Naive thymus-derived CD4-positive, alpha-beta T cell (primary cell): ENCODE measurements around the gene CPNE1. TPM values are rescaled to one million over a fixed set of nuclear protein-coding genes. Genes with fewer than 3 reads are reported as not detected.
A peak's percentile ranks its signal among the peaks of the same experiment; 100 is the strongest.

Source experiments
- ATAC-seq: fragments of 150-1000 bp; cut with Tn5 transposase; 2 replicates; pipeline ENCODE4 v1.10.0; 2021; ENCODE audit warnings: mild to moderate bottlenecking, moderate library complexity
- CTCF ChIA-PET: fragments of 350-600 bp; sonication (Branson Sonifier 250); formaldehyde crosslinking; loops from one replicate; lab custom pipeline; 2021; ENCODE audit warnings: antibody characterized with exemption; lab: Charles Lee
- POLR2A ChIA-PET: fragments of 350-600 bp; sonication (Branson Sonifier 250); formaldehyde crosslinking; loops from one replicate; lab custom pipeline; 2021; ENCODE audit warnings: antibody characterized with exemption, inconsistent platforms; lab: Charles Lee
- DNase-seq, 9 donors: peaks; one replicate each; pipeline versions ENCODE4 v3.0.0 to v3.0.0-alpha.2; 2020 to 2022; ENCODE audit warnings: mixed read lengths in 1 of 9
- H3K27ac ChIP-seq: one replicate; pipeline ENCODE4 v1.7.0; 2013; ENCODE audit warnings: mild to moderate bottlenecking, low read depth, low read length, moderate library complexity
- H3K27me3 ChIP-seq, 2 donors: one replicate each; pipeline ENCODE4 v1.7.0; 2013; ENCODE audit warnings: low read length in 2 of 2, mild to moderate bottlenecking in 2 of 2, moderate library complexity in 2 of 2; ENCODE audit not compliant: control insufficient read depth in 2 of 2, insufficient read depth in 2 of 2
- H3K36me3 ChIP-seq, 3 experiments: 1 replicate in 2 of 3; 2 replicates in 1 of 3; pipeline ENCODE4 v1.7.0; 2013; ENCODE audit warnings: low read length in 3 of 3, mild to moderate bottlenecking in 3 of 3, moderate library complexity in 1 of 3; ENCODE audit not compliant: insufficient read depth in 3 of 3, control insufficient read depth in 2 of 3
- H3K4me1 ChIP-seq, 2 donors: one replicate each; pipeline ENCODE4 v1.7.0; 2013; ENCODE audit warnings: low read length in 2 of 2, mild to moderate bottlenecking in 2 of 2, moderate library complexity in 1 of 2; ENCODE audit not compliant: control insufficient read depth in 2 of 2, insufficient read depth in 2 of 2
- H3K4me3 ChIP-seq: 2 replicates; pipeline ENCODE4 v1.7.0; 2013; ENCODE audit warnings: mild to moderate bottlenecking, low read length
- H3K9me3 ChIP-seq, 3 experiments: 1 replicate in 2 of 3; 2 replicates in 1 of 3; pipeline ENCODE4 v1.7.0; 2013; ENCODE audit warnings: low read length in 3 of 3; ENCODE audit not compliant: control insufficient read depth in 2 of 3
- H3K27ac Mint-ChIP-seq, 9 donors: one replicate each; pipeline ENCODE4 v1.8.0; 2020 to 2022; ENCODE audit warnings: mixed read lengths in 9 of 9, mild to moderate bottlenecking in 8 of 9, moderate library complexity in 5 of 9, inconsistent platforms in 2 of 9
- H3K27me3 Mint-ChIP-seq, 5 donors: one replicate each; pipeline ENCODE4 v1.8.0; 2021 to 2022; ENCODE audit warnings: mixed read lengths in 5 of 5, mild to moderate bottlenecking in 1 of 5
- H3K36me3 Mint-ChIP-seq, 5 donors: one replicate each; pipeline ENCODE4 v1.8.0; 2020 to 2022; ENCODE audit warnings: mixed read lengths in 5 of 5, mild to moderate bottlenecking in 3 of 5, inconsistent platforms in 1 of 5
- H3K4me1 Mint-ChIP-seq, 7 donors: one replicate each; pipeline ENCODE4 v1.8.0; 2020 to 2022; ENCODE audit warnings: mixed read lengths in 7 of 7, mild to moderate bottlenecking in 3 of 7, inconsistent platforms in 1 of 7
- H3K4me3 Mint-ChIP-seq, 10 donors: one replicate each; pipeline ENCODE4 v1.8.0; 2020 to 2022; ENCODE audit warnings: mild to moderate bottlenecking in 10 of 10, mixed read lengths in 10 of 10, moderate library complexity in 6 of 10, inconsistent platforms in 2 of 10
- H3K9me3 Mint-ChIP-seq, 11 donors: one replicate each; pipeline ENCODE4 v1.8.0; 2020 to 2022; ENCODE audit warnings: mixed read lengths in 11 of 11, mild to moderate bottlenecking in 4 of 11, inconsistent platforms in 1 of 11, moderate library complexity in 1 of 11
- intact Hi-C, 2 donors: fragments of 100-400 bp; cut with micrococcal nuclease; formaldehyde crosslinking; loops; one replicate each; pipeline ENCODE4 v1.15.1; 2023
- polyA plus RNA-seq, 2 donors: library from polyadenylated mRNA; unstranded; fragments of 300-500 nt; fragmentation: Illumina TruSeq; gene quantifications; one replicate each; pipeline ENCODE4 v1.2.3, GENCODE V29; 2021
- total RNA-seq, 6 experiments: library from RNA in 5 of 6; stranded (reverse) in 5 of 6; gene quantifications; 1 replicate in 5 of 6; 2 replicates in 1 of 6; pipeline ENCODE4 v1.2.3 and lab custom pipeline; 2021 to 2026

Gene CPNE1
- total and polyA plus RNA-seq, 7 experiments from 2014 or later: 250 to 378 (median 305) TPM

- Mint-ChIP-seq H3K27me3 (no peaks in the 10 kb centered on the region), H3K9me3 (no peaks in the 10 kb centered on the region), H3K4me1 (peaks cover 24 to 65% (median 55%) of the 10 kb centered on the region in 7 donors), H3K4me3 (no peak overlapping the region), H3K27ac (peak overlapping the region in 8 of 9 donors; percentile 22 to 80 (median 67)), H3K36me3 (peaks cover 0 to 18% (median 5%) of the 10 kb centered on the region in 5 donors)
- peaks cover 8 to 22% (median 10%) of the 10 kb centered on the region in 3 experiments for H3K36me3 ChIP-seq
- H3K27ac ChIP-seq: no peak overlapping the region
- no peak overlapping the region for H3K4me3 ChIP-seq
- intact Hi-C loops: no loop called here
- DNase-seq (no peak), ATAC-seq (no peak)
- CTCF ChIA-PET: no interaction called here
- peaks cover 0 to 11% of the 10 kb centered on the region in 2 donors for H3K4me1 ChIP-seq
- H3K9me3 ChIP-seq: no peaks in the 10 kb centered on the region
- H3K27me3 ChIP-seq: no peaks in the 10 kb centered on the region
- POLR2A ChIA-PET: interaction anchor here (0.5 kb wide), 1 partner anchor 1183 kb away, joined by 3 read pairs; no protein-coding TSS in a partner anchor
Measured at GRCh38 chr20:35635652-35636051, 29.0 kb downstream of the CPNE1 start.

DNA sequence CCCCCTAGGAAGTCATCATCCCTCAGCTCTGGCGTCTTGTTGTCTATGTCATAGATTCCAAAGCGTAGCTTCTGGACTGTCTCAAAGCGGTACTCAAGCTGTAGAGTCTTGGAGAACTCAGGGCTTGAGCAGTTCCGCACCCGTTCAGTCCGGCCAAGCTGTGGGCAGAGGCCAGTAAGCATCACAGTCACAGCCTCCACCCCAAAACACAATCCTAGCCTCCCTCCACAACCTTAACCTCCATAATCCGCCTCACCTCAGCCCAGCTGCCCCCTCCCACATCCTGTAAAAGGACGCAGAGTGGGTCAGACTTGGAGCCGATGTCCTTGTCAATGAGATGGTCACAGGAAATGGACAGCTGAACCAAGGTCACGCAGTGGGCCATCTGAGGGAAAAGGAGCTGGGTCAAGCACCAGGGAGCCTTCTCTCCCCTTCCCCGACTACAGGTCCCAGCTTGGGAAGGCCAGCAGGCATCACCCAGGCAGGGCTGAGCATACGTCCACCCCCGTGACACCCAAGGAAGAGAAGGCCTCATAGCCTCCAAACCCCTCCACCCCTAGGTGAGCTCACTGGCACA is 32.1 kb downstream of the CPNE1 start:
- POLR2A ChIA-PET: interaction anchor here (1.4 kb wide), 2 partner anchors 13 to 32 kb away, joined by 5 read pairs; partner anchors contain the start of genes CPNE1 and RBM12
- ATAC-seq: no peak
- Mint-ChIP-seq H3K9me3 (no peaks in the 10 kb centered on the region), H3K27ac (peak overlapping the region in 5 of 9 donors; percentile 29 to 73 (median 32)), H3K4me1 (peaks cover 14 to 38% (median 25%) of the 10 kb centered on the region in 7 donors), H3K36me3 (peaks cover 0 to 29% (median 11%) of the 10 kb centered on the region in 5 donors), H3K4me3 (no peak overlapping the region), H3K27me3 (no peaks in the 10 kb centered on the region)
- DNase-seq: no peak
- Histone ChIP-seq H3K27ac (no peak overlapping the region), H3K36me3 (peaks cover 22 to 49% (median 26%) of the 10 kb centered on the region in 3 experiments), H3K4me1 (peaks cover 0 to 4% of the 10 kb centered on the region in 2 donors), H3K27me3 (no peaks in the 10 kb centered on the region), H3K4me3 (no peak overlapping the region), H3K9me3 (no peaks in the 10 kb centered on the region)
- intact Hi-C loops: no loop called here
- CTCF ChIA-PET: interaction anchor here (0.9 kb wide), 1 partner anchor 11 kb away, joined by 3 read pairs; no protein-coding TSS in a partner anchor

- H3K27ac ChIP-seq: no peak overlapping the region
- Mint-ChIP-seq H3K9me3 (no peaks in the 10 kb centered on the region), H3K27ac (peak overlapping the region in 1 of 9 donors; percentile 41)
Measured at GRCh38 chr20:35630636-35631035, 34.1 kb downstream of the CPNE1 start.

GRCh38 chr20:35629427-35630145 is 35.1 kb downstream of the CPNE1 start:
- ChIA-PET POLR2A (interaction anchor here (1.1 kb wide), 1 partner anchor 10 kb away, joined by 3 read pairs; no protein-coding TSS in a partner anchor), CTCF (interaction anchor here (1.5 kb wide), 1 partner anchor 9 kb away, joined by 5 read pairs; no protein-coding TSS in a partner anchor)
- Mint-ChIP-seq H3K36me3 (peaks cover 7 to 41% (median 21%) of the 10 kb centered on the region in 5 donors), H3K27me3 (no peaks in the 10 kb centered on the region), H3K9me3 (no peaks in the 10 kb centered on the region), H3K4me1 (peaks cover 0 to 9% (median 6%) of the 10 kb centered on the region in 7 donors), H3K4me3 (no peak overlapping the region), H3K27ac (peak overlapping the region in 4 of 9 donors; percentile 22 to 52 (median 39))
- Histone ChIP-seq H3K36me3 (peaks cover 22 to 72% (median 29%) of the 10 kb centered on the region in 3 experiments), H3K4me3 (no peak overlapping the region), H3K4me1 (no peaks in the 10 kb centered on the region), H3K27me3 (no peaks in the 10 kb centered on the region), H3K27ac (no peak overlapping the region), H3K9me3 (no peaks in the 10 kb centered on the region)
- ATAC-seq (no peak), DNase-seq (no peak)
- intact Hi-C loops: no loop called here

More at GRCh38 chr20:35630636-35631035, 34.1 kb downstream of the CPNE1 start:
- intact Hi-C loops: no loop called here
- CTCF ChIA-PET: interaction anchor here (1.5 kb wide), 1 partner anchor 10 kb away, joined by 5 read pairs; no protein-coding TSS in a partner anchor
- Histone ChIP-seq H3K36me3 (peaks cover 22 to 68% (median 29%) of the 10 kb centered on the region in 3 experiments), H3K4me1 (peaks cover 0 to 4% of the 10 kb centered on the region in 2 donors), H3K4me3 (no peak overlapping the region), H3K27me3 (no peaks in the 10 kb centered on the region), H3K9me3 (no peaks in the 10 kb centered on the region)
- POLR2A ChIA-PET: interaction anchor here (0.9 kb wide), 1 partner anchor 23 kb away, joined by 3 read pairs; no protein-coding TSS in a partner anchor
- H3K4me3 Mint-ChIP-seq: no peak overlapping the region
- DNase-seq: no peak
- H3K4me1 Mint-ChIP-seq: peaks cover 6 to 20% (median 14%) of the 10 kb centered on the region in 7 donors
- H3K36me3 Mint-ChIP-seq: peaks cover 4 to 45% (median 19%) of the 10 kb centered on the region in 5 donors
- ATAC-seq: no peak
- H3K27me3 Mint-ChIP-seq: no peaks in the 10 kb centered on the region

DNA sequence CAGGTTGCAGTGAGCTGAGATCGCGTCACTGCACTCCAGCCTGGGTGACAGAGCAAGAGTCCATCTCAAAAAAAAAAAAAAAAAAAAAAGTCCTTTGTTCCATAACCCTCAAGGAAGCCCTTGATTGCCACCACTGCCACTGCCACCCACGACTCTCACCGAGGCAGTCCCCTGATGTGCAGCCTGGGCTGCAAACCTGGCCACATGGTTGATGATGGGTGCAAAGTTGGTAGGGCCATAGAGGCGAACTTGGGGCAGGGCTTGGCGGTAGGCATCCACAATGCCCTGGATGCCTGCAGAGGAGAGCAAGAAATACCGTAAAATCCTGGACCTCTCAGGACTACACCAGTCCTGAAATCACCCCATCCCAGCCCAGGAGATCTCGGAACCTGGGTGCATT is 37.6 kb downstream of the CPNE1 start:
- ChIA-PET CTCF (interaction anchor here (0.5 to 0.7 kb wide), 5 partner anchors 26 to 532 kb away, joined by 3 to 7 read pairs (median 4); no protein-coding TSS in a partner anchor), POLR2A (interaction anchor here (0.9 kb wide), 1 partner anchor 27 kb away, joined by 3 read pairs; no protein-coding TSS in a partner anchor)
- H3K9me3 Mint-ChIP-seq: no peaks in the 10 kb centered on the region
- no peak overlapping the region for H3K4me3 ChIP-seq
- H3K4me1 Mint-ChIP-seq: peaks cover 0 to 6% (median 0%) of the 10 kb centered on the region in 7 donors
- no peaks in the 10 kb centered on the region for H3K27me3 ChIP-seq
- H3K36me3 Mint-ChIP-seq: peaks cover 7 to 36% (median 19%) of the 10 kb centered on the region in 5 donors
- H3K9me3 ChIP-seq: no peaks in the 10 kb centered on the region
- H3K4me1 ChIP-seq: no peaks in the 10 kb centered on the region
- peaks cover 22 to 64% (median 29%) of the 10 kb centered on the region in 3 experiments for H3K36me3 ChIP-seq
- DNase-seq: no peak
- no peak overlapping the region for H3K4me3 Mint-ChIP-seq
- intact Hi-C loops: no loop called here
- H3K27ac Mint-ChIP-seq: peak overlapping the region in 2 of 9 donors; percentile 45 to 80
- no peaks in the 10 kb centered on the region for H3K27me3 Mint-ChIP-seq
- H3K27ac ChIP-seq: no peak overlapping the region
- ATAC-seq: no peak

DNA sequence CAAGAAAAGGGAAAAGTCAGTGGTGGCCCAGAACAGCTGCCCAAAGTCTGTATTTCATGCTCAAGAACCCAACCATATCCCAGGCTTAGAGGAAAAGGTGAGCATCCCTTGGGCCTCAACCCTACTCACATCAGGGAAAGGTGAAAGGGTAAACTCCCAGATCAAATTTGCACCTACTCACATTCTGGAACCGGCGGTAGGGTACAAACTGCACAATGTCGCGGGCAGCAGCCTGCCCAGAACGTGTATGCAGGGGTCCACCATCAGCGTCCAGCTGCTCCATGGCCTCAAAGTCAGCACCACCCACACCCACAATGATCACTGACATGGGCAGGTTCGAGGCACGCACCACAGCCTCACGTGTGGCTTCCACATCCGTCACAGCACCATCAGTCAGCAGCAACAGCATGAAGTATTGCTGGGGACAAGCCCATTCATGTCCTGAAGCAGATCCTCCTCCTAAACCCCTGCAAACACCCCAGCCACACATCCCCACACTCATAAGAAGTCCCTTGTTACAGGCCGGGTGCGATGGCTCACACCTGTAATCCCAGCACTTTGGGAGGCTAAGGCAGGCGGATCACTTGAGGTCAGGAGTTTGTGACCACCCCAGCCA is 38.2 kb downstream of the CPNE1 start:
- ATAC-seq (no peak), DNase-seq (no peak)
- H3K27me3 Mint-ChIP-seq: no peaks in the 10 kb centered on the region
- no peaks in the 10 kb centered on the region for H3K9me3 ChIP-seq
- peaks cover 0 to 6% (median 0%) of the 10 kb centered on the region in 7 donors for H3K4me1 Mint-ChIP-seq
- ChIA-PET POLR2A (no interaction called here), CTCF (no interaction called here)
- no peak overlapping the region for H3K27ac ChIP-seq
- peaks cover 22 to 58% (median 28%) of the 10 kb centered on the region in 3 experiments for H3K36me3 ChIP-seq
- H3K4me3 Mint-ChIP-seq: no peak overlapping the region
- H3K27ac Mint-ChIP-seq: peak overlapping the region in 2 of 9 donors; percentile 43 to 45
- H3K9me3 Mint-ChIP-seq: no peaks in the 10 kb centered on the region
- H3K4me3 ChIP-seq: no peak overlapping the region
- H3K4me1 ChIP-seq: no peaks in the 10 kb centered on the region
- no peaks in the 10 kb centered on the region for H3K27me3 ChIP-seq
- intact Hi-C loops: no loop called here
- peaks cover 7 to 34% (median 22%) of the 10 kb centered on the region in 5 donors for H3K36me3 Mint-ChIP-seq
